NT2/D1 (cell line): ENCODE data around the gene PRKCQ.

Source experiments
- SUZ12 ChIP-seq: IDR thresholded peaks from 2 replicates; pipeline ENCODE4 v1.6.1; 2011; ENCODE audit not compliant: insufficient read length, insufficient read depth; ENCODE audit errors: extremely low read depth
- YY1 ChIP-seq: IDR thresholded peaks from 2 replicates; pipeline ENCODE4 v1.6.1; 2011; ENCODE audit not compliant: insufficient read length, insufficient read depth
- ZNF274 ChIP-seq: IDR thresholded peaks from 2 replicates; pipeline ENCODE4 v1.6.1; 2011; ENCODE audit warnings: mild to moderate bottlenecking, low read depth, low read length

DNA sequence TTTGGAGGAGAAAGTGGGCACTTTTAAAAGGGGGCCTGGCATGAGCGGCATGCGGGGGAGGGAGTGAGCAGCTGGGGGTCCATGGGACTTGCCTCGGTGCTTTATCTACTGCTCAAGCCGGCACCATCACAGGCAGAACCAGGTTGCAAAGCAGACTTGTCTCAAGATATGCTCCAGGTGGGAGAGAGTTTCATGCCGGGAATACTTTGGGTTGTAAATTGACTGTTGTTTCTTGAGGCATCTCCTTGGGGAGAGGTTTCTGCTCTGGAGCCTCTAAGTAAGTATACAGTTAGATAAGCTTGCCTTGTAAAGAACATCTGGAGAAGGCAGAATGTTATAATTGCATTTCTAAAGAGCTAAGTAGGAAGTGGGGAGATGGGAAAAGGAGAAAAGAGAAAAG lies 42.8 kb upstream of the PRKCQ start:
- no peak for TF ChIP-seq SUZ12
- no peak for TF ChIP-seq ZNF274
- TF ChIP-seq YY1: no peak
